NB4 (cell line): ENCODE data around the gene GAB3.

ENCODE experiments used
- MAX ChIP-seq: IDR thresholded peaks from 2 replicates; pipeline ENCODE4 v1.6.1; 2011; ENCODE audit warnings: low read depth, low read length
- POLR2A ChIP-seq: IDR thresholded peaks from 2 replicates; pipeline ENCODE4 v1.6.1; 2011; ENCODE audit warnings: mild to moderate bottlenecking; ENCODE audit not compliant: insufficient read length; ENCODE audit errors: extremely low read depth

GRCh38 chrX:154711264-154711663 lies 39.6 kb downstream of the GAB3 start:
- TF ChIP-seq MAX, result no peak
- no peak for TF ChIP-seq POLR2A
